SW480 (cell line): Measurements from ENCODE around the gene OSBP2.

Experiments
- DNase-seq: peaks from one replicate; pipeline ENCODE4 v3.0.0-alpha.2; 2016; ENCODE audit warnings: low spot score

The OSBP2 gene

GRCh38 chr22:30940685-30941362, 246.2 kb downstream of the OSBP2 start:
- no peak for DNase-seq

- DNase-seq, result no peak
These were observed 246.7 kb downstream of the OSBP2 start for GRCh38 chr22:30941363-30941740.

GRCh38 chr22:30943368-30943767, 248.7 kb downstream of the OSBP2 start:
- DNase-seq, result no peak

GRCh38 chr22:30944986-30945385, 250.3 kb downstream of the OSBP2 start:
- no peak for DNase-seq

- no peak for DNase-seq
These were observed 251.0 kb downstream of the OSBP2 start for GRCh38 chr22:30945653-30946052.

- DNase-seq, result no peak
These were observed 251.7 kb downstream of the OSBP2 start for GRCh38 chr22:30946354-30946753.

GRCh38 chr22:30947173-30947815, 252.6 kb downstream of the OSBP2 start:
- DNase-seq, result no peak

- peak; percentile 27 for DNase-seq
These were observed 253.3 kb downstream of the OSBP2 start for GRCh38 chr22:30947816-30948454.

- no peak for DNase-seq
These were observed 254.3 kb downstream of the OSBP2 start for GRCh38 chr22:30948930-30949342.

- DNase-seq, result no peak
These were observed 255.4 kb downstream of the OSBP2 start for GRCh38 chr22:30949934-30950660.

GRCh38 chr22:30953206-30953605, 258.5 kb downstream of the OSBP2 start:
- DNase-seq, result no peak

- no peak for DNase-seq
These were observed 260.5 kb downstream of the OSBP2 start for GRCh38 chr22:30955153-30955552.
